HEK293 (cell line): ENCODE data around the gene KCNJ16.

Experiments used
- CTCF ChIA-PET: fragments of 350-600 bp; formaldehyde crosslinking; extraction: SDS; loops from one replicate; lab custom pipeline; 2021; ENCODE audit warnings: antibody characterized with exemption; lab: Yijun Ruan, JAX
- POLR2A ChIA-PET: fragments of 300-600 bp; formaldehyde crosslinking; extraction: SDS; loops from one replicate; lab custom pipeline; 2020; ENCODE audit warnings: antibody characterized with exemption, inconsistent platforms; lab: Yijun Ruan, JAX
- H3K27ac ChIP-seq: fragments of 200-500 bp; sonication (Bioruptor generic); 2 replicates; pipeline ENCODE4 v1.5.1; 2014; ENCODE audit warnings: low read depth, low read length, control low read depth, inconsistent platforms; ENCODE audit errors: extremely low read depth
- H3K36me3 ChIP-seq, 2 experiments: fragments of 200-500 bp in 1 of 2; sonication (Bioruptor generic) in 1 of 2; 1 replicate in 1 of 2; 2 replicates in 1 of 2; pipeline ENCODE4 v1.5.1; 2014 to 2017; ENCODE audit warnings: inconsistent platforms in 2 of 2, low read length in 2 of 2; ENCODE audit not compliant: control insufficient read depth in 2 of 2, insufficient read depth in 1 of 2
- H3K4me1 ChIP-seq: fragments of 200-500 bp; sonication (Bioruptor generic); 2 replicates; pipeline ENCODE4 v1.5.1; 2014; ENCODE audit warnings: mild to moderate bottlenecking, low read length, inconsistent platforms; ENCODE audit not compliant: control insufficient read depth, insufficient read depth
- H3K4me3 ChIP-seq: 2 replicates; pipeline ENCODE4 v1.5.1; 2011; ENCODE audit warnings: low read depth, mild to moderate bottlenecking, control low read depth, low read length, moderate library complexity
- H3K9me3 ChIP-seq: fragments of 200-500 bp; sonication (Bioruptor generic); 2 replicates; pipeline ENCODE4 v1.5.1; 2014; ENCODE audit warnings: low read depth, low read length, inconsistent platforms; ENCODE audit not compliant: control insufficient read depth, insufficient read depth
- BCL11A ChIP-seq: fragments of 450-650 bp; formaldehyde crosslinking; IDR thresholded peaks from 2 replicates; pipeline ENCODE4 v1.5.1; 2016; ENCODE audit warnings: low read depth, missing biosample characterization, missing genetic modification characterization
- GFI1B ChIP-seq: fragments of 450-650 bp; formaldehyde crosslinking; IDR thresholded peaks from 2 replicates; pipeline ENCODE4 v1.5.1; 2016; ENCODE audit warnings: missing biosample characterization, missing genetic modification characterization
- GLI4 ChIP-seq: fragments of 450-650 bp; formaldehyde crosslinking; IDR thresholded peaks from 2 replicates; pipeline ENCODE4 v1.5.1; 2016; ENCODE audit warnings: missing biosample characterization, missing genetic modification characterization
- KLF10 ChIP-seq: fragments of 450-650 bp; IDR thresholded peaks from 2 replicates; pipeline ENCODE4 v1.5.1; 2018; ENCODE audit warnings: missing biosample characterization, mild to moderate bottlenecking, missing genetic modification characterization
- TRIM28 ChIP-seq: IDR thresholded peaks from 2 replicates; pipeline ENCODE4 v1.6.1; 2011; ENCODE audit warnings: low read length, control low read depth, borderline replicate concordance
- ZBTB1 ChIP-seq: fragments of 450-650 bp; formaldehyde crosslinking; IDR thresholded peaks from 2 replicates; pipeline ENCODE4 v1.5.1; 2016; ENCODE audit warnings: missing biosample characterization, missing genetic modification characterization
- ZBTB17 ChIP-seq: fragments of 450-650 bp; formaldehyde crosslinking; IDR thresholded peaks from 2 replicates; pipeline ENCODE4 v1.5.1; 2016; ENCODE audit warnings: missing biosample characterization, missing genetic modification characterization
- ZBTB48 ChIP-seq: fragments of 450-650 bp; formaldehyde crosslinking; IDR thresholded peaks from 2 replicates; pipeline ENCODE4 v1.5.1; 2016; ENCODE audit warnings: missing biosample characterization, missing genetic modification characterization
- ZBTB8A ChIP-seq: fragments of 450-650 bp; formaldehyde crosslinking; IDR thresholded peaks from 2 replicates; pipeline ENCODE4 v1.5.1; 2016; ENCODE audit warnings: missing biosample characterization, missing genetic modification characterization
- ZEB2 ChIP-seq: fragments of 450-650 bp; formaldehyde crosslinking; IDR thresholded peaks from 2 replicates; pipeline ENCODE4 v1.5.1; 2016; ENCODE audit warnings: missing biosample characterization, missing genetic modification characterization
- ZFP3 ChIP-seq: fragments of 450-650 bp; formaldehyde crosslinking; IDR thresholded peaks from 2 replicates; pipeline ENCODE4 v1.5.1; 2016; ENCODE audit warnings: low read depth, missing biosample characterization, missing genetic modification characterization
- ZFP37 ChIP-seq: fragments of 450-650 bp; formaldehyde crosslinking; IDR thresholded peaks from 2 replicates; pipeline ENCODE4 v1.5.1; 2016; ENCODE audit warnings: missing biosample characterization, missing genetic modification characterization
- ZNF24 ChIP-seq: fragments of 450-650 bp; formaldehyde crosslinking; IDR thresholded peaks from 2 replicates; pipeline ENCODE4 v1.5.1; 2016; ENCODE audit warnings: missing biosample characterization, missing genetic modification characterization
- ZNF366 ChIP-seq: fragments of 450-650 bp; formaldehyde crosslinking; conservative IDR thresholded peaks from 2 replicates; pipeline ENCODE4 v1.5.1; 2016; ENCODE audit warnings: missing biosample characterization, missing genetic modification characterization
- ZNF394 ChIP-seq: fragments of 450-650 bp; formaldehyde crosslinking; IDR thresholded peaks from 2 replicates; pipeline ENCODE4 v1.5.1; 2016; ENCODE audit warnings: missing biosample characterization, missing genetic modification characterization, mild to moderate bottlenecking, moderate library complexity, borderline replicate concordance
- ZNF555 ChIP-seq: fragments of 450-650 bp; formaldehyde crosslinking; conservative IDR thresholded peaks from 2 replicates; pipeline ENCODE4 v1.5.1; 2017; ENCODE audit warnings: missing biosample characterization, mild to moderate bottlenecking, missing genetic modification characterization, inconsistent platforms
- ZNF571 ChIP-seq: fragments of 450-650 bp; formaldehyde crosslinking; IDR thresholded peaks from 2 replicates; pipeline ENCODE4 v1.5.0; 2017; ENCODE audit warnings: missing biosample characterization, missing genetic modification characterization
- ZNF600 ChIP-seq: fragments of 450-650 bp; formaldehyde crosslinking; IDR thresholded peaks from 2 replicates; pipeline ENCODE4 v1.5.1; 2016; ENCODE audit warnings: missing biosample characterization, missing genetic modification characterization
- ZNF629 ChIP-seq: fragments of 450-650 bp; formaldehyde crosslinking; IDR thresholded peaks from 2 replicates; pipeline ENCODE4 v1.5.1; 2017; ENCODE audit warnings: missing biosample characterization, missing genetic modification characterization
- ZNF654 ChIP-seq: fragments of 450-650 bp; formaldehyde crosslinking; IDR thresholded peaks from 2 replicates; pipeline ENCODE4 v1.5.1; 2016; ENCODE audit warnings: low read depth, missing biosample characterization, missing genetic modification characterization
- ZNF785 ChIP-seq: fragments of 450-650 bp; formaldehyde crosslinking; IDR thresholded peaks from 2 replicates; pipeline ENCODE4 v1.5.1; 2016; ENCODE audit warnings: missing biosample characterization, missing genetic modification characterization
- ZNF843 ChIP-seq: fragments of 450-650 bp; formaldehyde crosslinking; IDR thresholded peaks from 2 replicates; pipeline ENCODE4 v1.5.1; 2016; ENCODE audit warnings: missing biosample characterization, missing genetic modification characterization
- ZSCAN30 ChIP-seq: fragments of 450-650 bp; IDR thresholded peaks from 2 replicates; pipeline ENCODE4 v1.5.1; 2018; ENCODE audit warnings: missing biosample characterization, mild to moderate bottlenecking, missing genetic modification characterization, moderate library complexity
- TF ChIP-seq, protein P1 (sequence below): fragments of 450-650 bp; formaldehyde crosslinking; IDR thresholded peaks from 2 replicates; pipeline ENCODE4 v1.5.1; 2016; ENCODE audit warnings: missing biosample characterization, missing genetic modification characterization
- TF ChIP-seq, protein P2 (sequence below): fragments of 450-650 bp; formaldehyde crosslinking; IDR thresholded peaks from 2 replicates; pipeline ENCODE4 v1.5.1; 2017; ENCODE audit warnings: missing biosample characterization, mild to moderate bottlenecking, missing genetic modification characterization, moderate library complexity
- TF ChIP-seq, protein P3 (sequence below): fragments of 450-650 bp; formaldehyde crosslinking; IDR thresholded peaks from 2 replicates; pipeline ENCODE4 v1.5.1; 2016; ENCODE audit warnings: missing biosample characterization, missing genetic modification characterization, borderline replicate concordance
- TF ChIP-seq, protein P4 (sequence below): fragments of 450-650 bp; formaldehyde crosslinking; IDR thresholded peaks from 2 replicates; pipeline ENCODE4 v1.5.0; 2017; ENCODE audit warnings: missing biosample characterization, missing genetic modification characterization, borderline replicate concordance

KCNJ16 gene

DNA sequence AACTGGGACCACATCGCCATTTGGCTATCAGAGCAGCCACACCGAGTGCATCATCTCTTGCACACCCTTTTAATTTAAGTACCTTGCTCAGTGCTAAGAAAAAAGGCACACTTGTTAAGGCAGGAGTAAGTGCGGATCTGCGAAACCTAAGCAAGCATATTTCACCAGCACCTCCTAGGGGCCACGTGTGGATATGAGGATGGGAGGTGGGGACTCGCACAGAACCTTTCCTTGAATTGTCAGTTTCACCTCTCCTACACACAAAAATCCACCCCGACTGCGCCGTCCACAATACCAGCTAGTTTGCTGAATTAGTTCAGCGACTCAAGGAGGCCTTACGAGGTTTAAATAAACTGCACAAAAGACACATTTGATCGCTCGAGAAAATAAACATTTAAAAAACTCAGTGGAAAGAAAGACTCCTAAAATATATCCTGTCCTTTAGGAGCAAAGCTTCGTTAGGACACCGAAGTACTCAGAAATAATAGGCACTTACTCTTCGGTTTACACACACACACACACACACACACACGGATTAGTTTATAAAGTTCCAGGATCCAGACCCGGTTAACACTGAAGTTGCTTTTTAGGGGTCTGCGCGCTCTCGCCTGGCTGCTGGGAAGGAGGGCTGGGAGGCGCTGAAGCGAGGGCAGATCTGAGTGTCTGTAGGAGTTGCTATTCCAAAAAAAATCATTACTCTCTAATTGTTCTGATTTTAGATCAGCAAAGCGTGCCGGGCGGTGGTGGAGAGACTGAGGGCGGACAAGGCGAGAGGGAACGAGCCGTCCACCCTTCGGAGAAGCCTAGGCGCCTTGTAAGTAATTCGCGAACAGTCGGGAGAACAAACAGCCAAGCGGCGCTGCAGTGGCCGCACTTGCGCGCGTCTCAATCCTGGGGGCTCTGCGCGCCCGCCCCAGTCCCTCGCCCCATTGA lies 93.3 kb downstream of the KCNJ16 start (continued):
- TF ChIP-seq BCL11A (tag by site-specific recombination) (no peak), ZSCAN30 (tag by site-specific recombination) (0 out of 2 replicates have a peak, but pooled peaks have one; percentile 9), ZNF366 (tag by site-specific recombination) (peak; percentile 24; the same call in 1 of the 2 replicates), ZBTB1 (no peak), ZFP37 (tag by site-specific recombination) (no peak), ZEB2 (tag by site-specific recombination) (0 out of 2 replicates have a peak, but pooled peaks have one; percentile 31), TRIM28 (0 out of 2 replicates have a peak, but pooled peaks have one; percentile 18), ZNF654 (tag by site-specific recombination) (peak; percentile 61), ZNF394 (no peak), ZNF600 (tag by site-specific recombination) (peak; percentile 87; the same call in 1 of the 2 replicates), ZBTB17 (tag by site-specific recombination) (no peak; the same call in 1 of the 2 replicates), GFI1B (no peak), GLI4 (tag by site-specific recombination) (no peak)
- TF ChIP-seq, protein P1, sequence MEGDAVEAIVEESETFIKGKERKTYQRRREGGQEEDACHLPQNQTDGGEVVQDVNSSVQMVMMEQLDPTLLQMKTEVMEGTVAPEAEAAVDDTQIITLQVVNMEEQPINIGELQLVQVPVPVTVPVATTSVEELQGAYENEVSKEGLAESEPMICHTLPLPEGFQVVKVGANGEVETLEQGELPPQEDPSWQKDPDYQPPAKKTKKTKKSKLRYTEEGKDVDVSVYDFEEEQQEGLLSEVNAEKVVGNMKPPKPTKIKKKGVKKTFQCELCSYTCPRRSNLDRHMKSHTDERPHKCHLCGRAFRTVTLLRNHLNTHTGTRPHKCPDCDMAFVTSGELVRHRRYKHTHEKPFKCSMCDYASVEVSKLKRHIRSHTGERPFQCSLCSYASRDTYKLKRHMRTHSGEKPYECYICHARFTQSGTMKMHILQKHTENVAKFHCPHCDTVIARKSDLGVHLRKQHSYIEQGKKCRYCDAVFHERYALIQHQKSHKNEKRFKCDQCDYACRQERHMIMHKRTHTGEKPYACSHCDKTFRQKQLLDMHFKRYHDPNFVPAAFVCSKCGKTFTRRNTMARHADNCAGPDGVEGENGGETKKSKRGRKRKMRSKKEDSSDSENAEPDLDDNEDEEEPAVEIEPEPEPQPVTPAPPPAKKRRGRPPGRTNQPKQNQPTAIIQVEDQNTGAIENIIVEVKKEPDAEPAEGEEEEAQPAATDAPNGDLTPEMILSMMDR (tag by site-specific recombination), result peak; percentile 72
- TF ChIP-seq, protein P2, sequence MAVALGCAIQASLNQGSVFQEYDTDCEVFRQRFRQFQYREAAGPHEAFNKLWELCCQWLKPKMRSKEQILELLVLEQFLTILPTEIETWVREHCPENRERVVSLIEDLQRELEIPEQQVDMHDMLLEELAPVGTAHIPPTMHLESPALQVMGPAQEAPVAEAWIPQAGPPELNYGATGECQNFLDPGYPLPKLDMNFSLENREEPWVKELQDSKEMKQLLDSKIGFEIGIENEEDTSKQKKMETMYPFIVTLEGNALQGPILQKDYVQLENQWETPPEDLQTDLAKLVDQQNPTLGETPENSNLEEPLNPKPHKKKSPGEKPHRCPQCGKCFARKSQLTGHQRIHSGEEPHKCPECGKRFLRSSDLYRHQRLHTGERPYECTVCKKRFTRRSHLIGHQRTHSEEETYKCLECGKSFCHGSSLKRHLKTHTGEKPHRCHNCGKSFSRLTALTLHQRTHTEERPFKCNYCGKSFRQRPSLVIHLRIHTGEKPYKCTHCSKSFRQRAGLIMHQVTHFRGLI (tag by site-specific recombination), result no peak

DNA sequence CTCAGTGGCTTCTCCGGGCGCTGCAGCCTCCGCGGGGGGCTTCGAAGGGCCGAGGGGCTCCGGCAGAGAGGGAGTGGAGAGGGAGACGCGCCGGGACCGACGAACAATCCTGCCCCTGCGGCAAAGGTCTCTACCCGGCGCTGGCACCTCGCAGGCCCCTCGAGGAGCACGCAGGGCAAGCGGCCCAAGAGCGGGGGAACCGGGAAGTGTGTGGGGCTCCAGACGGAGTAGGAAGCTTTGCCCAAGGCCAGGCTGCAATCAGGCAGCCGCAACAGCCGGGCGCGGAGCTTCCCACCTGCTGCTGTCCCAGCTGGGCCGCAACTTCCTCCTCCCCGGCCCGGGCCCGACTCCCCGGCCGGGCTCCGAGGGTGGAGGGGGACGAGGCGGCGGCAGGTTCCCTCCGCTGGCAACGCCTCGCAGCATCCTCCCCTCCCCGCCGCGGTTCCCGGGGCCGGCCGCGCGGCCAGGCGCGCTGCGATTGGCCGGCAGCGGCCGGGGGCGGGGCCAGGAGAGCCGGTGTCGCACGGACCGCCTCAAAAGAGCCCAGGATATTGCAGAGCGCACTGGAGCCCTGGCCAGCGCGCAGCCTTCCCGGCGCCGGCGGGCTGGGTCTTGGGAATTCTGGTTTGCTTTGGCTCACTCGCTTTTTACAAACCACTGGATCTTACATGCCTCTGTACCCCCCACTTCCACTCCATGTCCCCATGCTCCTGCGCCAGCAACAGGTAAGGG lies 94.1 kb downstream of the KCNJ16 start, which contains the start of gene KCNJ2:
Gene KCNJ2, plus strand, starts transcription at position 556 of the 732 bp plus-strand sequence. CDS start 5,508 bp downstream, outside the sequence.
- Histone ChIP-seq H3K4me3 (peak within 1 kb of the TSS; percentile 82), H3K27ac (peak within 1 kb of the TSS; percentile 88), H3K9me3 (no peaks in the 10 kb centered on the region), H3K36me3 (no peaks in the 10 kb centered on the region), H3K4me1 (peaks cover 12% of the 10 kb centered on the region)
- CTCF ChIA-PET, result interaction anchor here (0.6 to 3.0 kb wide), 10 partner anchors 10 to 600 kb away, joined by 3 to 16 read pairs (median 5); no protein-coding TSS in a partner anchor
- POLR2A ChIA-PET, result no interaction called here
- TF ChIP-seq ZNF555 (tag by site-specific recombination) (no peak), ZNF629 (peak; percentile 25; the same call in 1 of the 2 replicates), ZBTB8A (peak; percentile 73), ZNF785 (no peak), ZFP3 (tag by site-specific recombination) (no peak), KLF10 (tag by site-specific recombination) (0 out of 2 replicates have a peak, but pooled peaks have one; percentile 36), ZBTB48 (tag by site-specific recombination) (peak; percentile 61; the same call in 1 of the 2 replicates), ZNF571 (tag by site-specific recombination) (no peak), ZFP37 (tag by site-specific recombination) (no peak), ZNF843 (tag by site-specific recombination) (no peak), ZNF24 (tag by site-specific recombination) (no peak)
- TF ChIP-seq, protein P3, sequence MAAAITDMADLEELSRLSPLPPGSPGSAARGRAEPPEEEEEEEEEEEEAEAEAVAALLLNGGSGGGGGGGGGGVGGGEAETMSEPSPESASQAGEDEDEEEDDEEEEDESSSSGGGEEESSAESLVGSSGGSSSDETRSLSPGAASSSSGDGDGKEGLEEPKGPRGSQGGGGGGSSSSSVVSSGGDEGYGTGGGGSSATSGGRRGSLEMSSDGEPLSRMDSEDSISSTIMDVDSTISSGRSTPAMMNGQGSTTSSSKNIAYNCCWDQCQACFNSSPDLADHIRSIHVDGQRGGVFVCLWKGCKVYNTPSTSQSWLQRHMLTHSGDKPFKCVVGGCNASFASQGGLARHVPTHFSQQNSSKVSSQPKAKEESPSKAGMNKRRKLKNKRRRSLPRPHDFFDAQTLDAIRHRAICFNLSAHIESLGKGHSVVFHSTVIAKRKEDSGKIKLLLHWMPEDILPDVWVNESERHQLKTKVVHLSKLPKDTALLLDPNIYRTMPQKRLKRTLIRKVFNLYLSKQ (tag by site-specific recombination), result no peak
- TF ChIP-seq, protein P4, sequence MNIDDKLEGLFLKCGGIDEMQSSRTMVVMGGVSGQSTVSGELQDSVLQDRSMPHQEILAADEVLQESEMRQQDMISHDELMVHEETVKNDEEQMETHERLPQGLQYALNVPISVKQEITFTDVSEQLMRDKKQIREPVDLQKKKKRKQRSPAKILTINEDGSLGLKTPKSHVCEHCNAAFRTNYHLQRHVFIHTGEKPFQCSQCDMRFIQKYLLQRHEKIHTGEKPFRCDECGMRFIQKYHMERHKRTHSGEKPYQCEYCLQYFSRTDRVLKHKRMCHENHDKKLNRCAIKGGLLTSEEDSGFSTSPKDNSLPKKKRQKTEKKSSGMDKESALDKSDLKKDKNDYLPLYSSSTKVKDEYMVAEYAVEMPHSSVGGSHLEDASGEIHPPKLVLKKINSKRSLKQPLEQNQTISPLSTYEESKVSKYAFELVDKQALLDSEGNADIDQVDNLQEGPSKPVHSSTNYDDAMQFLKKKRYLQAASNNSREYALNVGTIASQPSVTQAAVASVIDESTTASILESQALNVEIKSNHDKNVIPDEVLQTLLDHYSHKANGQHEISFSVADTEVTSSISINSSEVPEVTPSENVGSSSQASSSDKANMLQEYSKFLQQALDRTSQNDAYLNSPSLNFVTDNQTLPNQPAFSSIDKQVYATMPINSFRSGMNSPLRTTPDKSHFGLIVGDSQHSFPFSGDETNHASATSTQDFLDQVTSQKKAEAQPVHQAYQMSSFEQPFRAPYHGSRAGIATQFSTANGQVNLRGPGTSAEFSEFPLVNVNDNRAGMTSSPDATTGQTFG (tag by site-specific recombination), result no peak
